ENCODE results near the gene KRTAP12-3. TPM values are rescaled to one million over a fixed set of nuclear protein-coding genes. Genes with fewer than 3 reads are reported as not detected.
"Not testable (repeated sequence)": the region's sequence is repeated elsewhere in the genome, so short reads cannot be mapped to it uniquely, and the experiment has no call there.

Gene KRTAP12-3
- total RNA-seq, 1 donor from 2014 or later, result not detected

DNA sequence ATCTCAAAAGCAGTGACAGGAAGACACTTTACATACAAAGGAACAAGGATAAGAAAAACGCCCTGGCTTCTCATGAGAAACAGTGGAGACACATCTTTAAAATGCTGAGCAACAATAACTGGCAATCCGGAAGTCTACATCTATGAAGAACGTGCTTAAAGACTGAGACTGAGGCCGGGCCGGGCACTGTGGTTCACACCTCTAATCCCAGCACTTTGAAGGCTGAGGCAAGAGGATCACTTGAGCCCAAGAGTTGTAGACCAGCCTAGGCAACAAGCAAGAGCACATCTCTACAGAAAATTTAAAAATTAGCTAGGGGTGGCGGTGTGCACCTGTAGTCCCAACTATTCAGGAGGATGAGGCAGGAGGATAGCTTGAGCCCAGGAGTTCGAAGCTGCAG lies 26.3 kb downstream of the KRTAP12-3 start:
- no peak for DNase-seq (ENCODE audit: low spot score)

DNA sequence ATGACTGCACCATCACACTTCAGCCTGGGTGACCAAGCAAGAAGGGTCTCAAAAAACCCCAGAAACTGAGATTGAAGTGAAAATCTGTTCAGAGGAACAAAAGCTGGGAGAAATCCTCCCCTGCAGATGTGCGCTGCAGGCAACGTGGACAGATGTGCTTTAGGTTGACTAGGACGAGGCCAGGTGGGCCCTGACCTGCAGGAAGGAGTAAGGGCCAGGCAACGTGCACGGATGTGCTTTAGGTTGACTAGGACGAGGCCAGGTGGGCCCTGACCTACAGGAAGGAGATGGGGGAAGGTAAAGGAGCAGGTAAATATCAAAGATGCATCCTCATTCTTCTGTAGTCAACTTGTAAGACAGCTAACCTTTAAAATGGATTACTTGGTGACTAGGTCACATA lies 26.8 kb downstream of the KRTAP12-3 start:
- no peak for DNase-seq (ENCODE audit: low spot score)

DNA sequence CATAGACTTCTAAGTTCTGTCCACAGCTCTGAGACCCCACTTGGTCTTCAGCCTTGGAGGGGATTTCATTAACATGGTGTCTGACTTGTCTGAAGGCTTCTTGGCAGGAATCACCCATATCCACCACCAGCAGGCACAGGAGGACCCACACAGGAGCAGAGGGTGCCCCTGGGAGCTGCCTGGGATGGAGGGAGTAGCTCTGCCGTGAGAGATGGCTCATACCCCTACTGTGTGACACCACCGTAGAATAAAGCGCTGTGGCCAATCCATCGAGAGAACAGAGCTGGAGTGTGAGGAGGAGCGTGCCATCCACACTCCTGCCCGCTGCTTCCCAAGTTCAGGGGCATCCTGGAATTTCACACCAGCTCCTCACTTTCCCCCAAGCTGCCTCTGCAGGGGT lies 27.3 kb downstream of the KRTAP12-3 start:
- DNase-seq (ENCODE audit: low spot score), result not testable (repeated sequence)

DNA sequence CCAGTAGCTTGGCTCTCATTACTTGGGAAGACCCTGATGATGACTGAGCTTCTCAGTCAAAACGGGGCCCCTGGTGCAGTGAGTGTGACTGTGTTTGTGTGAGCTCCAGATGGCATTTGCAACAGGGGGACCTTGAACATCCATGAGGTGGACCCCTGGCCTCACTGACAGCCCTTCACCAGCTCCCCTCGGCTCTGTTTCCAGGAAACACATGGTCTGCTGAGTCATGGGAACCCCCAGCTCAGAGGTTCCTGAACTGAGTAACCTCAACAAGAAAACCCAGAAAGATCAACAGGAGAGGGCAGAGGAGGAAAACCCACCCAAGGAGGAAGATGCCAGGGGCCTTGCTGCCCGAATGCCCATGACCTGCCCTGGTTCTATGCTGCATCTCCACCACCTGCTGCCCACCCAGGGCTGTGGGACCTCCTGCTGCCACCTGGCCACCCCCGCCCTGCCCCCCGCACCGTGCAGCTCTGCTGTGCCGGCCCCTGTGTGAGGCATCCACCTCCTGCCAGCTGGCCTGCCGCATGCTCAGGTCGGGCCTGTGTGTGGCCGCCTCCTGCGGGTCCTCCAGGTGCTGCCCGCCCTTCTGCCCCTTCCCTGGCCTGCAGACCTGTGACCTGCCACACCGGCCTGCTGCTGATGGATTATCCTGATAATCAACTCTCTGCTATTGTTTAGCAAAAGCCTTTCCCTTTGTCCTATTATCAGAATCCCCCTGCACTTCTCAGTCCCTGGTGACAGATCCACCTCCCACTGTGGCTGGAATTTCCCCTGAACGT lies 28.5 kb downstream of the KRTAP12-3 start:
- DNase-seq (ENCODE audit: low spot score), result no peak

DNA sequence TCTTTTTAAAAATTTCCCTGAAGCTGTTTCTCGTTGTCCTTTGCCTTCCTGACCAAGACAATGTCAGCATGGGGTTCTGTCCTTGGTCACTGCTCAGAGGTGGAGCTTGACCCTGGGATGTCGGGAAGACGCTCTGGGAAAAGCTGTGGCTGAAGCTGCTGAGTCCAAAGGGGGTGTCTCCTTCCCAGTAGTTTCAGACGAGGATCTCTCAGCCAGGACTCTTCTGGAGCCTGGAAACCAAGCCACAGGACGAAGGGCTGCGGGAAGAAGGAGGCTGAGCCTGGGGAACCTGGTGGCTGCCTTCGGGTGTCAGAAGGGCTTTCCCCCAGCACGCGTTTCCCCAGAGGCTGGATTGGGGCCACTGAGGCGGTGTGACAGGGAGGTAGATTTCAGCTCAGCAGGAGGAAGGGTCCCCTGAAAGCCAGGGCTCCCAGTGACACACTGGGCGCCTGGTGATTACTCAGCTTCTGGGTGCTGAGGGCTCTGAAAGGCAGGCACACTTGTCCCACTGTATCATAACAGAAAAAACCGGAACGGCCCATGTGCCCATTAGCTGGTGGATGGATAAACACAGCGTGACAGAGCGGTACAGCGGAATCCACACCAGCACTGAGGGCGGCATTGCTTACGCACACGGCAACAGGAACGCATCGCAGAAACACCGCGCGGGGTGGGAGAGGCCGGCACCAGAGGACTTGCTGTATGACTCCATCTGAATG lies 29.3 kb downstream of the KRTAP12-3 start:
- DNase-seq (ENCODE audit: low spot score), result no peak

GRCh38 chr21:44687671-44688070 lies 29.9 kb downstream of the KRTAP12-3 start:
- no peak for DNase-seq (ENCODE audit: low spot score)

GRCh38 chr21:44689740-44690139 lies 32.0 kb downstream of the KRTAP12-3 start:
- DNase-seq (ENCODE audit: low spot score), result not testable (repeated sequence)

GRCh38 chr21:44691686-44692085 lies 34.0 kb downstream of the KRTAP12-3 start:
- no peak for DNase-seq (ENCODE audit: low spot score)

DNA sequence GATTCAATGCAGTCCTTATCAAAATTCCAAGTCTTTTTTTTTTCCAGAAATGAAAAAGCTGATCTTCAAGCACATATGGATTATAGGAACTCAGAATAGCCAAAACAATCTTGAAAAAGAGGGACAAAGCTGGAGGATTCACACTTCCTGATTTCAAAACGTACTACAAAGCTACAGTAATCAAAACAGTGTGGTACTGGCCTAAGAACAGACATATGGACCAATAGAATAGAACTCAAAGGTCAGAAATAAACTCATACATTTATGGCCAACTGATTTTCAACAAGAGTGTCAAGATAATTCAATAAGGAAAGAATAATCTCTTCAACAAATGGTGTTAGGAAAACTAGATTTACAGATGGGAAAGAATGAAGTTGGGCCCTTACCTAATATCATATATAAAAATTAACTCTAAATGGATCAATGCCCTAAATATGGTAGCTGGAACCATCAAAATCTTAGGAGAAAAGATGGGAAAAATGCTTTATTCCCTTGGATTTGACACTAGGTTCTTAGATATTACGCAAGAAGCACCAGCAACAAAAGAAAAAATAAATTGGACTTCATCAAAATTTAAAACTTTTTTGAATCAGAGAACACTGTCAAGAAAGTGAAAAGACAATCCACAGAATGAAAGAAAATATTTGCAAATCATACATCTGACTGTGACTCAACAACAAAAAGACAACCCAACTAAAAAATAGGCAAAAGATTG lies 35.2 kb downstream of the KRTAP12-3 start:
- DNase-seq (ENCODE audit: low spot score), result no peak

DNA sequence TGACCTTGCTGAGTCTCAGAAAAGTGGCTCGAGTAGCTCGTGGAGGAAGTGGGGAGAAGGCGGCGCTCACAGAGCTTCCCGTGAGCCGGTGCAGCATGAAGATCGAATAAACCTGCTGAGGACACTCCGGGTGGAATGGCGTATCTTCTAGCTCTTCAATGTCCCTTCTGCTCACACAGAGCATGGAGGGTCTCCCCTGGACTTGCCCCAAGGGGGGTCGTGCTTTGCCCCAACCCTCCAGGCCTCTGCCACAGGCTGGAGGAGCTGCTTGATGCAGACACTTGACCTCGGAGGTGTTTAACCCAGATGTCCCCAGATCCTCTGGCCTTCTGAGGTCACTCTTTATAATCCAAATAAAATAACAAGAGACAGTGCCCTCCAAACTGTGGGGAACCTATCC lies 37.0 kb downstream of the KRTAP12-3 start:
- no peak for DNase-seq (ENCODE audit: low spot score)

DNA sequence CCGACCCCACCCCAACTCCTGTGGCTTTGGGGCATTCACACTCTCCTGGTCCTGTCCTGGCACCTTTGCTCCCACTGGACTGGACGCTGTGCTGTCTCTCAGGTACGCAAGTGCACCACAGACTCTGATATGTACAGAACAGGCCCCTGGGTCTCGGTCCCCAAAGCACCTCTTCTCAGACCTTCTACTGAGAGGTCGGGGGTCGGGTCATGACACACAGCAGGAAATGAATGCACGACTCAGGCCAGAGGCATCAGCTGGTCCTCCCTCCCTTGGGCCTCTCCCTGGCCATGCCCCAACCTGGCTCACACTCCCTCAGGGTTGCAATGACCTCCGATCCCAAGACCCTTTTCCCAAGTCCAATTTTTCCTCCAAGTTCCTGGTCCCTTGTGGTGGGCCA lies 37.5 kb downstream of the KRTAP12-3 start:
- no peak for DNase-seq (ENCODE audit: low spot score)

DNA sequence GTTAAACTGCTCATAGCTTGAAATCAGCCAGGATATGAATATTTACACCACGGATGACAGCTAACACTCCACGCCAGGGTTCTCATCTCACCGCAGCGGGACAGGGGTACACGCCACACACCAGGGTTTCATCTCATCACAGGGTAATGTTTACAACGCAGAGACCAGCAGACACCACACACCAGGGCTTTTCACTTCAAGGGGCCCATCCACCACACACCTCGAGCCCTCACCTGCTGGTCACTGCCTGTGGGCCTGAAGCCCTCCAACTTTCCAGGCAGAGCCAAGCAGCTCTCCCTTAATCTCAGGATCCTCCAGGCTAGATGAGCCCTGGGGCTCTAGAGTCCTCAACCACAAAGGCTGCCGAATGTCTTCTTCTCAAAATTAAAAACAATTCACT lies 37.9 kb downstream of the KRTAP12-3 start:
- no peak for DNase-seq (ENCODE audit: low spot score)

- DNase-seq (ENCODE audit: low spot score), result no peak
Observed at GRCh38 chr21:44696572-44696971, 38.8 kb downstream of the KRTAP12-3 start.

DNA sequence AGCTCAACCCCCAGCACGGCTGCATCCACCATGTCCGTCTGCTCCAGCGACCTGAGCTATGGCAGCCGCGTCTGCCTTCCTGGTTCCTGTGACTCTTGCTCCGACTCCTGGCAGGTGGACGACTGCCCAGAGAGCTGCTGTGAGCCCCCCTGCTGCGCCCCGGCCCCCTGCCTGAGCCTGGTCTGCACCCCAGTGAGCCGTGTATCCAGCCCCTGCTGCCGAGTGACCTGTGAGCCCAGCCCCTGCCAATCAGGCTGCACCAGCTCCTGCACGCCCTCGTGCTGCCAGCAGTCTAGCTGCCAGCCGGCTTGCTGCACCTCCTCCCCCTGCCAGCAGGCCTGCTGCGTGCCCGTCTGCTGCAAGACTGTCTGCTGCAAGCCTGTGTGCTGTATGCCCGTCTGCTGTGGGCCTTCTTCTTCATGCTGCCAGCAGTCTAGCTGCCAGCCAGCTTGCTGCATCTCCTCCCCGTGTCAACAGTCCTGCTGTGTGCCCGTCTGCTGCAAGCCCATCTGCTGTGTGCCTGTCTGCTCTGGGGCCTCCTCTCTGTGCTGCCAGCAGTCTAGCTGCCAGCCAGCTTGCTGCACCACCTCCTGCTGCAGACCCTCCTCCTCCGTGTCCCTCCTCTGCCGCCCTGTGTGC lies 39.6 kb downstream of the KRTAP12-3 start, which contains the start of gene KRTAP10-12:
Gene KRTAP10-12, plus strand, starts transcription at position 1 of the 639 bp plus-strand sequence. Its CDS starts 30 bp downstream, at position 31.
- DNase-seq (ENCODE audit: low spot score), result not testable (repeated sequence)

DNA sequence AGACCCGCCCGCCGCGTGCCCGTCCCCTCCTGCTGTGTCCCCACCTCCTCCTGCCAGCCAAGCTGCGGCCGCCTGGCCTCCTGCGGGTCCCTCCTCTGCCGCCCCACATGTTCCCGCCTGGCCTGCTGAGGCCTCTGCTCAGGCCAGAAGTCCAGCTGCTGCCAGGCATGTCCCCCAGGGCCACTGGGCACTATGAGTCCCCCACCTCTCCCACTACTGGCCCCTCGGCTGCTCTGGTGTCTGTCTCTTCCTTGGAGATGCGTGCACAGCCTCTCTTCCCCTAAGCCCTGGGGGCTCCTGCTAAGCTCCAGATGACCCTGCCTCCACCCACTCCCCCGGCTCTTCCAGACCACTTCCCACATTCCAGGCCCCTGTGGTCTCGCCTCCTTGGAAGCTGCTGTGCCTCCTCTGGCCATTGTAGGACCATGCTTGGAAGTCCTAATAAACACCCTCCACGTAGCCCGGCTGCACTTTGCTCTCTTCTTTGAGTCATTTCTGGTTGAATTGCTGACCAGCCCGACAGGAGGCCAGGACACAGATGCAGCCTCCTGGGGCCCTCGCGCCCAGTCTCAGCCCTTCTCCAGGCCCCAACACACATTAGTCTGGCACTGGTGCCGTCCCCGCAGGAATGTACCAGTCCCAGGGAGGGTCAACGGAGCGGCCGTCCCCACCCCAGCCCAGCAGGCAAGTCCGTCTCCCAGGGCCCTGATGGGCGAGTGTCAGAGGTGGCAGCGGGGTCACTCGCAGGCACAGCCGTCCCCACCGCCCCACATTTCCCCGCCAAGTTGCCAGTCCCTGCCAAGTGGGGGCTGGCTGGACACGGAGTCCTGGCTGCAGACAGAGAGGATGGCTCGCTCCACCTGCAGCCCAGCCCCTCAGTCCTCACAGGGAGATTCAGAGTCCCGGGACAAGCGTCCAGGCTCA lies 40.3 kb downstream of the KRTAP12-3 start:
- peak; percentile 19 for DNase-seq (ENCODE audit: low spot score)

DNA sequence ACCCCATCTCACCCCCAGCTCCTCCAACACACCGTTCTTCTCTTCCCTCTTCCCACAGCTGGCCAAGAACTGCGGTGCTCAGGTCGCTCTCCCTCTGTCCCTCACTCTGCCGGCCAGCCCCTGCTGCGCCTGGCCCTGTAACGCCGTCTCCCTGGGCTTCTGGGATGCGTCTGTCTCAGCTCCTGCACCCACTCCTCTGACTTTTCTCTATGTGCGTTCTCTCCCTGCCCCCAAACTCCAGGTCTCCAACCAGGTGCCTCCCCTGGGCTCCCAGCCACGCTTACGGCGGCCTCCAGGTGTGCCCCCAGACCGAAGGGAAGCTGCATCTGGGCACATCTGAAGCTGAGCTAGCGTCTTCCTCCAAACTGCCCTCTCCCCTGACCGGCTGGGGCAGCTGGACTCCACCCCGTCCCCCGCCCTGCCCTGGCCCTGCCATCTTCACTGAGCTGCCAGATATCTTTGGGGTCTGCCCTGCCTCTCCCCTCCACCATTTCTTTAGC lies 41.8 kb downstream of the KRTAP12-3 start:
- no peak for DNase-seq (ENCODE audit: low spot score)

GRCh38 chr21:44700101-44701022 lies 42.6 kb downstream of the KRTAP12-3 start:
- DNase-seq (ENCODE audit: low spot score), result no peak

GRCh38 chr21:44701023-44701400 lies 43.3 kb downstream of the KRTAP12-3 start:
- DNase-seq (ENCODE audit: low spot score), result no peak

GRCh38 chr21:44701541-44701940 lies 43.8 kb downstream of the KRTAP12-3 start:
- DNase-seq (ENCODE audit: low spot score), result no peak
